ENCODE data around the gene F2R. TPM values are rescaled to one million over a fixed set of nuclear protein-coding genes. Genes with fewer than 3 reads are reported as not detected.

The F2R gene
- total RNA-seq, 2 experiments from 2014 or later = 6.5 to 6.8 TPM

DNA sequence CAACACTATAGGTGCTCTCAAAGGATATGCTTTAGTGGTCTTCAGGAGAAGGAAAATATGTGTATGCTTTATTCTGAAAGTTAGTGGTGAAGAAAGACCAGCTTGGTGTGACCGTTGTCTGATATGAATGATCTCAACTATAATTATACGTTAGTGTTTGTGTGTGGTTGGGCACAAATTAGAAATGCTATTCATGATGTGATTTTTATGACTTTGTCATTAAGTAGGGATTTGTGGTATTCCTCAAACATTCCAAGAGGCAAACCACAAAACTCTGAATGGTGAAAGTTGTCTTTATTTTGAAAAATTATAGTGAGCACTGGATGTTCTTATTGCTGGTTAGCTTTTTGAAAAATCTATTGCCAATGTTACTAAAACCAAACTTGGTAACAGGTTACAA, 6.2 kb upstream of the F2R start:
- H3K27me3 Mint-ChIP-seq = peaks cover 13% of the 10 kb centered on the region
- H3K4me3 Mint-ChIP-seq = no peak overlapping the region
- intact Hi-C loops (cut with micrococcal nuclease) = loop anchor here (10.0 kb wide), 1 partner anchor 145 kb away; the partner anchor contains the start of gene S100Z
- peaks cover 6% of the 10 kb centered on the region for H3K36me3 Mint-ChIP-seq
- ChIA-PET CTCF (interaction anchor here (3.1 kb wide), 1 partner anchor 65 kb away, joined by 15 read pairs; no protein-coding TSS in a partner anchor), POLR2A (interaction anchor here (0.8 to 2.5 kb wide), 2 partner anchors 27 to 29 kb away, joined by 3 to 14 read pairs; no protein-coding TSS in a partner anchor)
- H3K27ac Mint-ChIP-seq = no peak overlapping the region
- no peak for DNase-seq
- H3K4me1 Mint-ChIP-seq (ENCODE audit: low read depth) = peaks cover 30% of the 10 kb centered on the region
- H3K9me3 Mint-ChIP-seq = no peaks in the 10 kb centered on the region

DNA sequence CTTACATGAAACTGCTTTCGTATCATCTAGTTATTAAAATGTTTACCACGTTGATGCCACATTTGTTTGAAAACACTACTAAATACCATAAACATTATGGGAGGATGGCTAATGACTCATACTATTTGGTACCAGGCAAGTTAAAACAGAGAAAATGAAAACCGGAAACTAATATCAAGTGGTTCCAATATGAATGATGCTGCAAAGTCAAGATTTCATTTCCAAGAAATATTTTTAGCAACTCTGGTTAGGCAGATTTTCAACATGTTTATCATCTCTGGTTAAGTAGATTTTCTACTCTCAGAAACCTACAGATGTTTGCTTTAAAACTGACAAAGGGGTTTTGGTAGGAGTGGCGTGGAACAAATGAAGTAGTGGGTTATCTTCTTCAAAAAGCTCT, 4.9 kb upstream of the F2R start:
- DNase-seq = no peak
- Mint-ChIP-seq H3K27me3 (peaks cover 16% of the 10 kb centered on the region), H3K36me3 (peaks cover 6% of the 10 kb centered on the region), H3K4me1 (ENCODE audit: low read depth) (peaks cover 33% of the 10 kb centered on the region), H3K27ac (peak overlapping the region; percentile 70), H3K9me3 (no peaks in the 10 kb centered on the region), H3K4me3 (no peak overlapping the region)
- intact Hi-C loops (cut with micrococcal nuclease) = loop anchor here (1.0 to 10.0 kb wide), 4 partner anchors 19 to 144 kb away; partner anchors contain the start of gene S100Z
- POLR2A ChIA-PET = interaction anchor here (2.5 kb wide), 1 partner anchor 28 kb away, joined by 14 read pairs; no protein-coding TSS in a partner anchor
- CTCF ChIA-PET = interaction anchor here (1.0 to 3.1 kb wide), 2 partner anchors 28 to 64 kb away, joined by 6 to 15 read pairs; no protein-coding TSS in a partner anchor

GRCh38 chr5:76714751-76715485, 1.0 kb upstream of the F2R start:
- DNase-seq = peak; percentile 27
- peaks cover 30% of the 10 kb centered on the region for H3K27me3 Mint-ChIP-seq
- ChIA-PET CTCF (interaction anchor here (0.6 to 6.6 kb wide), 6 partner anchors 9 to 371 kb away, joined by 3 to 61 read pairs (median 3); no protein-coding TSS in a partner anchor), POLR2A (interaction anchor here (1.7 kb wide), 2 partner anchors 22 to 25 kb away, joined by 7 read pairs; no protein-coding TSS in a partner anchor)
- intact Hi-C loops (cut with micrococcal nuclease) = loop anchor here (10.0 kb wide), 1 partner anchor 140 kb away; the partner anchor contains the start of gene S100Z
- H3K36me3 Mint-ChIP-seq = no peaks in the 10 kb centered on the region
- peaks cover 44% of the 10 kb centered on the region for H3K4me1 Mint-ChIP-seq (ENCODE audit: low read depth)
- H3K27ac Mint-ChIP-seq = no peak overlapping the region
- peak overlapping the region; percentile 81 for H3K4me3 Mint-ChIP-seq
- no peaks in the 10 kb centered on the region for H3K9me3 Mint-ChIP-seq

GRCh38 chr5:76715486-76715735, 515 bp upstream of the F2R start:
- ChIA-PET CTCF (interaction anchor here (1.2 to 6.6 kb wide), 4 partner anchors 8 to 58 kb away, joined by 3 to 61 read pairs (median 4); no protein-coding TSS in a partner anchor), POLR2A (interaction anchor here (1.7 kb wide), 2 partner anchors 22 to 24 kb away, joined by 7 read pairs; no protein-coding TSS in a partner anchor)
- H3K36me3 Mint-ChIP-seq = no peaks in the 10 kb centered on the region
- H3K4me1 Mint-ChIP-seq (ENCODE audit: low read depth) = peaks cover 42% of the 10 kb centered on the region
- DNase-seq = no peak
- H3K27me3 Mint-ChIP-seq = peaks cover 30% of the 10 kb centered on the region
- H3K9me3 Mint-ChIP-seq = no peaks in the 10 kb centered on the region
- peak overlapping the region; percentile 81 for H3K4me3 Mint-ChIP-seq
- intact Hi-C loops (cut with micrococcal nuclease) = loop anchor here (10.0 kb wide), 1 partner anchor 139 kb away; the partner anchor contains the start of gene S100Z
- no peak overlapping the region for H3K27ac Mint-ChIP-seq

- Mint-ChIP-seq H3K9me3 (no peaks in the 10 kb centered on the region), H3K4me3 (peak overlapping the region; percentile 81), H3K36me3 (no peaks in the 10 kb centered on the region), H3K4me1 (ENCODE audit: low read depth) (peaks cover 30% of the 10 kb centered on the region), H3K27ac (peak overlapping the region; percentile 54), H3K27me3 (peaks cover 30% of the 10 kb centered on the region)
- peak; percentile 32 for DNase-seq
- intact Hi-C loops (cut with micrococcal nuclease) = loop anchor here (1.0 to 10.0 kb wide), 2 partner anchors 58 to 138 kb away; partner anchors contain the start of gene S100Z
- ChIA-PET CTCF (interaction anchor here (1.6 to 6.6 kb wide), 2 partner anchors 21 to 57 kb away, joined by 3 to 61 read pairs; no protein-coding TSS in a partner anchor), POLR2A (no interaction called here)
These were observed 681 bp downstream of the F2R start for GRCh38 chr5:76716456-76717157.

DNA sequence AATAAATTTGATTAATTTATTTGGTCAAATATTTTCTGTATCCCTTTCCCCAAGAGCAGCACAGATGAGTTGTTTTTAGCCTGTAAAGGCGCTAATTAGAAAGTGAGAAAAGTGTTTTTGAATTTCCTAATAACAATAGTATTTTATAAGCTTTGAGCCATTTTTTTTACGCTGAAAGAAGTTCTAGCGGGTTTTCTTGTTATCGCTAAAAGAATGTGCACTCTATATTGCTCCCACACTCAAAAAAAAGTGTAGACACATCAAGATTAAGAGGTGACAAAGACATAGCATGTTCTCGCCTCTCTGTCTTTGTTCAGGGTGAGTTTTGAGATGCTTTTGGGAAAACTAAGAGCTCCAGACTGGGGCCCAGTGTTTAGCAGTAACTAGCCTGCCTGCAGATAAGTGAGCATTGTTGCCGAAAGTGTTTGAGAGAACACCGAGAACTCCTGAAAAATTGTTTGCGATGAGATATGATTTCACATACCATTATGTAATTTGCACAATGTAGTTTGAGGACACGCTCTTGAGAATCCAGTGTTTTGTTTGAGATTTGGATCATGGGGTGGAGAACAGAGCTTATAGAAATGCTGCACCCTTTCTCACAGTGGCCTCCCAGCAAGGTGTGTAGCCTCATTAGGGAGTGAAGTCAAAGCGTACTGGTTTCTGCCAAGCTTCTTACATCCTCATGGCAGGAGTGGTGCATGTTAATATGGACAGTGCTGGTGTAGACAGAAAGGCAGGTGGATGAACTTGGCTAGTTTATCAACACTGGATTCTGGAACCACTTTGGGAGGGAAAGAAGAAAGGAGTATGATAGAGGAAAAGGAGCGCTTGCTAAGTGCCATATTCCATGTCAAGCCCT, 1.5 kb downstream of the F2R start:
- Mint-ChIP-seq H3K9me3 (no peaks in the 10 kb centered on the region), H3K4me3 (peak overlapping the region; percentile 81), H3K27ac (no peak overlapping the region), H3K36me3 (no peaks in the 10 kb centered on the region), H3K4me1 (ENCODE audit: low read depth) (peaks cover 25% of the 10 kb centered on the region), H3K27me3 (peaks cover 30% of the 10 kb centered on the region)
- CTCF ChIA-PET = interaction anchor here (0.7 to 6.6 kb wide), 2 partner anchors 56 to 97 kb away, joined by 3 to 61 read pairs; no protein-coding TSS in a partner anchor
- intact Hi-C loops (cut with micrococcal nuclease) = loop anchor here (10.0 kb wide), 1 partner anchor 137 kb away; the partner anchor contains the start of gene S100Z
- POLR2A ChIA-PET = no interaction called here
- no peak for DNase-seq

DNA sequence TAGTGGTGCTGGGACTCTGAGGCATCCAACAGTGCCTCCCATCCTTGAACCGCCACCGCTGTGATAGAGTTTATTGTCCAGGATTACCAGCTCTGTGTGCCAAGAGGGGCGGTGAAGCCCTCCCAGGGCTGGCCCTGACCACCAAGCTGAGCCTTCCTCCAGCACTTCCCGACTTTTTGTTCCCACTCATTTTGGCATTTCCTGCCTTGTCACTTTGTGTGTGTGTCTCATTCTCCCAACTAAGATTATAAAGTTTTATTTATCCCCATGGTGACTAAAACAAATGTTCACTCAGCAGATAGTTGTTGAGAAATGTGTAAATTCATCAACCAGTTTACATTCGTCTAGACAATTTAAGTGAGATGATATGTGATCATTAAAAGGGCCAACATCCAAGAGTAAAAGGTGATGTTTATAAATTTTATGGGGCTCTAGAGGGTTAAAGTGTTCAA, 2.5 kb downstream of the F2R start:
- Mint-ChIP-seq H3K27me3 (peaks cover 30% of the 10 kb centered on the region), H3K4me3 (no peak overlapping the region), H3K36me3 (no peaks in the 10 kb centered on the region), H3K9me3 (no peaks in the 10 kb centered on the region), H3K4me1 (ENCODE audit: low read depth) (peaks cover 25% of the 10 kb centered on the region), H3K27ac (no peak overlapping the region)
- intact Hi-C loops (cut with micrococcal nuclease) = loop anchor here (10.0 kb wide), 1 partner anchor 136 kb away; the partner anchor contains the start of gene S100Z
- ChIA-PET POLR2A (no interaction called here), CTCF (interaction anchor here (6.6 kb wide), 1 partner anchor 55 kb away, joined by 61 read pairs; no protein-coding TSS in a partner anchor)
- DNase-seq = no peak

DNA sequence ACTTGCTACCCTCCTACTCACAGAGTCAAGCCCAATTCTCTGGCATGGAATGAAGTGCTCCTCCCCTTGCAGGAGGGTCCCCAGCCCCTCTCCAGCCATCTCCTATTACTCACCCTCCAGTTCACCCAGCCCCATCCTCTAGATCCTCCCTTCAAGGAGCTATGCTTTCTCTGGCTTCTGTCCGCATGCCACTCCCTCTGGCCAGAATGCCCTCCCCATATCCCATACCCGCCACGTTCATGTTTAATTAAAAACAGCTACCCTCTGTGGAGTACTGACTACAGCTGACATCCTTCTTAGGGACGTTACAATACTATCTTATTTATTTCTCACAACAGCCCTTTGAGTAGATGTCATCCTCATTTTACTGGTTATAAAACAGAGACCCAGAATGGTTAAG, 3.0 kb downstream of the F2R start:
- intact Hi-C loops (cut with micrococcal nuclease) = loop anchor here (10.0 kb wide), 1 partner anchor 136 kb away; the partner anchor contains the start of gene S100Z
- H3K27ac Mint-ChIP-seq = no peak overlapping the region
- H3K9me3 Mint-ChIP-seq = no peaks in the 10 kb centered on the region
- ChIA-PET CTCF (interaction anchor here (6.6 kb wide), 1 partner anchor 55 kb away, joined by 61 read pairs; no protein-coding TSS in a partner anchor), POLR2A (no interaction called here)
- H3K4me1 Mint-ChIP-seq (ENCODE audit: low read depth) = peaks cover 23% of the 10 kb centered on the region
- H3K4me3 Mint-ChIP-seq = no peak overlapping the region
- DNase-seq = no peak
- peaks cover 25% of the 10 kb centered on the region for H3K27me3 Mint-ChIP-seq
- no peaks in the 10 kb centered on the region for H3K36me3 Mint-ChIP-seq

- Mint-ChIP-seq H3K27ac (no peak overlapping the region), H3K4me3 (no peak overlapping the region), H3K9me3 (no peaks in the 10 kb centered on the region), H3K27me3 (peaks cover 14% of the 10 kb centered on the region), H3K36me3 (no peaks in the 10 kb centered on the region), H3K4me1 (ENCODE audit: low read depth) (peaks cover 15% of the 10 kb centered on the region)
- POLR2A ChIA-PET = no interaction called here
- CTCF ChIA-PET = interaction anchor here (1.0 to 3.5 kb wide), 2 partner anchors 9 to 53 kb away, joined by 3 to 25 read pairs; no protein-coding TSS in a partner anchor
- intact Hi-C loops (cut with micrococcal nuclease) = no loop called here
- DNase-seq = no peak
These were observed 5.2 kb downstream of the F2R start for GRCh38 chr5:76720988-76721569.

DNA sequence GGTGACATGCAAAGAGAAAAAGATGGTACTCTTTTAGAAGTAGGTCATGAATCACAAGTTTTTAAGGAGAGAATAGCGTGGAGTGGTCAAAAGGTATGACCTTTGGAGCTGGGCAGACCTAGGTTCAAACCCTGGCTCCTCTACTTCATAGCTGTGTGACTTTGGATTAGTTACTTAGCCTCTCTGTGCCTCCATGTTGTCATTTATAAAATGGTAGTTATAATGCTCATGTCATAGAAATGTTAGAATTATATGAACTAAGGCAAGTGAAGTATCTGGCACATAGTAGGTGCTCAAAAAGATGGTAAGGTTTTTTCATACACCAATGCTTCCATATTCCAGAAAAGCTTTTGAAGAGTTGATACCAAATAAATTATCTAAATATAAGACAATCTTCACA, 7.3 kb downstream of the F2R start:
- H3K9me3 Mint-ChIP-seq = peaks cover 2% of the 10 kb centered on the region
- intact Hi-C loops (cut with micrococcal nuclease) = no loop called here
- H3K36me3 Mint-ChIP-seq = peaks cover 2% of the 10 kb centered on the region
- H3K4me1 Mint-ChIP-seq (ENCODE audit: low read depth) = peaks cover 4% of the 10 kb centered on the region
- H3K27me3 Mint-ChIP-seq = peaks cover 2% of the 10 kb centered on the region
- ChIA-PET CTCF (interaction anchor here (0.6 to 3.5 kb wide), 3 partner anchors 8 to 430 kb away, joined by 3 to 25 read pairs (median 3); no protein-coding TSS in a partner anchor), POLR2A (no interaction called here)
- H3K27ac Mint-ChIP-seq = no peak overlapping the region
- no peak for DNase-seq
- no peak overlapping the region for H3K4me3 Mint-ChIP-seq

DNA sequence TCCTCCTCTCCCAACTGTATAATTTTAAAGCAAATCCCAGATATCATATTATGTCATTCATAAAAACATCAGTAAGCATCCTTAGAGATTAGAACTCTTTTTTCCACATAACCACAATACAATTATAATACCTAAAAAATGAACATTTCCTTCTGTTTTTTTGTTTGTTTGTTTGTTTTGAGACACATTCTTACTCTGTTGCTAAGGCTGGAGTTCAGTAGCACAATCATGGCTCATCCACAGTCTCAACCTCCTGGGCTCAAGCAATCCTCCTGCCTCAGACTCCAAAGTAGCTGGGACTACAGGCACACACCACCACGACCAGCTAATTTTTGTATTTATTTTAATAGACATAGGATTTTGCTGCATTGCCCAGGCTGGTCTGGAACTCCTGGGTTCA, 8.0 kb downstream of the F2R start:
- no peak for DNase-seq
- peaks cover 4% of the 10 kb centered on the region for H3K4me1 Mint-ChIP-seq (ENCODE audit: low read depth)
- no peak overlapping the region for H3K27ac Mint-ChIP-seq
- POLR2A ChIA-PET = no interaction called here
- peaks cover 2% of the 10 kb centered on the region for H3K36me3 Mint-ChIP-seq
- CTCF ChIA-PET = interaction anchor here (0.8 to 3.5 kb wide), 2 partner anchors 9 to 51 kb away, joined by 3 to 25 read pairs; no protein-coding TSS in a partner anchor
- no peak overlapping the region for H3K4me3 Mint-ChIP-seq
- no peaks in the 10 kb centered on the region for H3K27me3 Mint-ChIP-seq
- H3K9me3 Mint-ChIP-seq = peaks cover 3% of the 10 kb centered on the region
- intact Hi-C loops (cut with micrococcal nuclease) = no loop called here

Data from activated CD4-positive, alpha-beta memory T cell treated with anti-CD3 and anti-CD28 coated beads for 36 hours (primary cell).